H1 (cell line): ENCODE data around the gene PRKAR1B. TPM values are rescaled to one million over a fixed set of nuclear protein-coding genes. Genes with fewer than 3 reads are reported as not detected.

ENCODE experiments used
- CTCF ChIA-PET: fragments of 300-600 bp; sonication (Branson Sonifier 250); formaldehyde crosslinking; loops from one replicate; lab custom pipeline; 2021; ENCODE audit not compliant: partially characterized antibody; lab: Charles Lee
- POLR2A ChIA-PET: fragments of 300-600 bp; sonication (Branson Sonifier 250); formaldehyde crosslinking; loops from one replicate; lab custom pipeline; 2021; ENCODE audit warnings: inconsistent platforms; ENCODE audit not compliant: partially characterized antibody; lab: Charles Lee
- DNase-seq, 2 experiments: peaks; one replicate each; pipeline versions ENCODE4 v3.0.0 to v3.0.0-alpha.2; 2010 to 2022; ENCODE audit warnings: low spot score in 2 of 2, low read depth in 1 of 2, mixed read lengths in 1 of 2
- FAIRE-seq: peaks from 2 replicates; lab custom pipeline; 2011; peaks lifted over from hg19 to GRCh38; lab: Jason Lieb, UNC
- H2AFZ ChIP-seq: 2 replicates; pipeline ENCODE4 v1.8.1; 2012; ENCODE audit warnings: low read length, inconsistent platforms
- H2AK5ac ChIP-seq: 2 replicates; pipeline ENCODE4 v1.6.1; 2013; ENCODE audit warnings: low read depth, low read length
- H2BK120ac ChIP-seq: replicated peaks from 2 replicates; pipeline ENCODE3; 2013; ENCODE audit warnings: low read depth, low read length, inconsistent platforms
- H2BK12ac ChIP-seq: 2 replicates; pipeline ENCODE4 v1.6.1; 2013; ENCODE audit warnings: low read depth, low read length
- H2BK15ac ChIP-seq: 2 replicates; pipeline ENCODE4 v1.6.1; 2013; ENCODE audit warnings: low read length
- H2BK20ac ChIP-seq: 2 replicates; pipeline ENCODE4 v1.6.1; 2013; ENCODE audit warnings: low read length
- H2BK5ac ChIP-seq: 2 replicates; pipeline ENCODE4 v1.6.1; 2013; ENCODE audit warnings: low read depth, low read length
- H3K14ac ChIP-seq: 2 replicates; pipeline ENCODE4 v1.6.1; 2013; ENCODE audit warnings: inconsistent platforms; ENCODE audit not compliant: insufficient read length
- H3K18ac ChIP-seq: 2 replicates; pipeline ENCODE4 v1.6.1; 2013; ENCODE audit warnings: low read length; ENCODE audit errors: extremely low read depth
- H3K23ac ChIP-seq: 2 replicates; pipeline ENCODE4 v1.6.1; 2013; ENCODE audit warnings: inconsistent platforms; ENCODE audit not compliant: insufficient read length
- H3K23me2 ChIP-seq: 2 replicates; pipeline ENCODE4 v1.6.1; 2013; ENCODE audit warnings: low read depth, low read length
- H3K27ac ChIP-seq: 2 replicates; pipeline ENCODE4 v1.6.1; 2011; ENCODE audit warnings: low read depth, low read length, inconsistent platforms
- H3K27me3 ChIP-seq, 4 experiments: replicated peaks in 1 of 4; 1 replicate in 1 of 4; 2 replicates in 3 of 4; pipeline versions ENCODE4 v1.6.1 to v1.8.1; 2011 to 2013; ENCODE audit warnings: low read length in 3 of 4, mild to moderate bottlenecking in 3 of 4, inconsistent platforms in 2 of 4, mixed read lengths in 2 of 4, moderate library complexity in 1 of 4; ENCODE audit not compliant: control insufficient read depth in 3 of 4, insufficient read depth in 3 of 4; ENCODE audit errors: extremely low read depth in 1 of 4
- H3K36me3 ChIP-seq, 4 experiments: 2 replicates each; pipeline versions ENCODE4 v1.6.1 to v1.8.1; 2011 to 2013; ENCODE audit warnings: mild to moderate bottlenecking in 4 of 4, low read length in 3 of 4, moderate library complexity in 2 of 4, control low read depth in 1 of 4, inconsistent platforms in 1 of 4; ENCODE audit not compliant: insufficient read depth in 4 of 4, control insufficient read depth in 2 of 4
- H3K4ac ChIP-seq: replicated peaks from 2 replicates; pipeline ENCODE3; 2013; ENCODE audit warnings: low read length, low read depth, mixed read lengths, inconsistent platforms; ENCODE audit not compliant: insufficient read length
- H3K4me1 ChIP-seq, 4 experiments: replicated peaks in 1 of 4; 1 replicate in 1 of 4; 2 replicates in 3 of 4; pipeline versions ENCODE4 v1.6.1 to v1.8.1; 2011 to 2013; ENCODE audit warnings: low read length in 3 of 4, inconsistent platforms in 2 of 4, mixed read lengths in 1 of 4; ENCODE audit not compliant: insufficient read depth in 4 of 4, control insufficient read depth in 3 of 4
- H3K4me2 ChIP-seq, 2 experiments: 2 replicates each; pipeline versions ENCODE4 v1.6.1 to v1.8.1; 2011 to 2013; ENCODE audit warnings: low read depth in 2 of 2, low read length in 2 of 2, control low read depth in 1 of 2, inconsistent platforms in 1 of 2, mild to moderate bottlenecking in 1 of 2; ENCODE audit not compliant: insufficient read depth in 1 of 2
- H3K4me3 ChIP-seq, 4 experiments: fragments of 200-600, 300-600 bp in 1 of 4; sonication (generic), shearing (Covaris generic), sonication (Bioruptor Twin) in 1 of 4; 2 replicates each; pipeline versions ENCODE4 v1.5.1 to v1.8.1; 2011 to 2016; ENCODE audit warnings: low read length in 4 of 4, low read depth in 3 of 4, control low read depth in 2 of 4, inconsistent platforms in 2 of 4, mild to moderate bottlenecking in 2 of 4, mixed read lengths in 1 of 4, moderate library complexity in 1 of 4; ENCODE audit not compliant: insufficient read depth in 2 of 4; ENCODE audit errors: extremely low read depth in 1 of 4
- H3K56ac ChIP-seq: replicated peaks from 2 replicates; pipeline ENCODE3; 2013; ENCODE audit warnings: low read depth, mild to moderate bottlenecking, mixed read lengths, low read length, inconsistent platforms; ENCODE audit not compliant: insufficient read length
- H3K79me1 ChIP-seq: 2 replicates; pipeline ENCODE4 v1.6.1; 2013; ENCODE audit warnings: low read depth, low read length, control low read depth
- H3K79me2 ChIP-seq, 2 experiments: 2 replicates each; pipeline versions ENCODE4 v1.6.1 to v1.8.1; 2012 to 2013; ENCODE audit warnings: low read length in 2 of 2, mild to moderate bottlenecking in 2 of 2, inconsistent platforms in 1 of 2; ENCODE audit not compliant: insufficient read depth in 2 of 2, control insufficient read depth in 1 of 2
- H3K9ac ChIP-seq, 4 experiments: replicated peaks in 1 of 4; 1 replicate in 1 of 4; 2 replicates in 3 of 4; pipeline versions ENCODE4 v1.6.1 to v1.8.1; 2011 to 2013; ENCODE audit warnings: low read depth in 3 of 4, low read length in 3 of 4, control low read depth in 2 of 4, mild to moderate bottlenecking in 2 of 4, moderate library complexity in 2 of 4, inconsistent platforms in 1 of 4; ENCODE audit errors: extremely low read depth in 1 of 4
- H3K9me3 ChIP-seq, 2 experiments: 2 replicates each; pipeline versions ENCODE4 v1.6.1 to v1.8.1; 2012 to 2013; ENCODE audit warnings: mild to moderate bottlenecking in 2 of 2, moderate library complexity in 2 of 2, control low read depth in 1 of 2, inconsistent platforms in 1 of 2, low read depth in 1 of 2, low read length in 1 of 2, mixed read lengths in 1 of 2; ENCODE audit not compliant: insufficient read depth in 2 of 2
- H4K20me1 ChIP-seq, 2 experiments: replicated peaks in 1 of 2; 2 replicates each; pipeline versions ENCODE3 to v1.8.1; 2011 to 2013; ENCODE audit warnings: inconsistent platforms in 2 of 2, low read length in 2 of 2, mild to moderate bottlenecking in 1 of 2; ENCODE audit not compliant: insufficient read depth in 2 of 2, control insufficient read depth in 1 of 2
- H4K5ac ChIP-seq: 2 replicates; pipeline ENCODE4 v1.6.1; 2013; ENCODE audit warnings: low read length, low read depth, mixed read lengths, inconsistent platforms; ENCODE audit not compliant: insufficient read length
- H4K8ac ChIP-seq: 2 replicates; pipeline ENCODE4 v1.8.0; 2013; ENCODE audit warnings: mild to moderate bottlenecking, moderate library complexity, low read length, inconsistent platforms; ENCODE audit not compliant: insufficient read depth; ENCODE audit errors: extremely low read depth
- H4K91ac ChIP-seq: replicated peaks from 2 replicates; pipeline ENCODE3; 2013; ENCODE audit warnings: low read length, mixed read lengths, inconsistent platforms; ENCODE audit not compliant: insufficient read length
- POLR2AphosphoS5 ChIP-seq: IDR thresholded peaks from 2 replicates; pipeline ENCODE4 v1.6.1; 2011; ENCODE audit warnings: low read depth, low read length
- SP1 ChIP-seq: IDR thresholded peaks from 2 replicates; pipeline ENCODE4 v1.6.1; 2011; ENCODE audit warnings: low read depth, low read length
- WGBS, 2 experiments: shearing (Covaris generic) in 1 of 2; methylation state at CpG; one replicate each; pipeline versions ENCODE4 v1.1.6 to v1.1.7; 2013 to 2015; ENCODE audit warnings: low lambda C conversion rate in 2 of 2, mixed read lengths in 2 of 2, inconsistent platforms in 1 of 2, low coverage in 1 of 2, missing lambda C conversion rate in 1 of 2; ENCODE audit not compliant: insufficient replicate concordance in 2 of 2, insufficient coverage in 1 of 2, insufficient read length in 1 of 2; ENCODE audit errors: extremely low coverage in 1 of 2, missing lambda C conversion rate in 1 of 2; 5-methylcytosine and 5-hydroxymethylcytosine counted together
- polyA plus RNA-seq, 7 experiments: library from polyadenylated mRNA; depleted of rRNA in 3 of 7; stranded (reverse) in 5 of 7; unstranded in 2 of 7; fragments of >200 nt in 5 of 7; fragments of 200-250 nt in 2 of 7; gene quantifications; 1 replicate in 5 of 7; 2 replicates in 1 of 7; 4 replicates in 1 of 7; pipeline versions ENCODE4 v1.2.1 to v1.2.3, GENCODE V29; 2011 to 2013; ENCODE audit warnings: missing spikeins in 2 of 7, mixed read lengths in 2 of 7
- total RNA-seq: library from RNA; stranded (reverse); fragmentation: NEBNext Ultra II Directional; extraction: Animal tissue kit (Norgen Biotek cat#: 25700); gene quantifications from 2 replicates; pipeline ENCODE4 v1.2.1, GENCODE V29; 2021

PRKAR1B gene
- total and polyA plus RNA-seq, 2 of the 8 experiments (the other 6 are each of a cell fraction or from before 2014, with no cell fraction given), result 12.3 to 55.7 TPM

DNA sequence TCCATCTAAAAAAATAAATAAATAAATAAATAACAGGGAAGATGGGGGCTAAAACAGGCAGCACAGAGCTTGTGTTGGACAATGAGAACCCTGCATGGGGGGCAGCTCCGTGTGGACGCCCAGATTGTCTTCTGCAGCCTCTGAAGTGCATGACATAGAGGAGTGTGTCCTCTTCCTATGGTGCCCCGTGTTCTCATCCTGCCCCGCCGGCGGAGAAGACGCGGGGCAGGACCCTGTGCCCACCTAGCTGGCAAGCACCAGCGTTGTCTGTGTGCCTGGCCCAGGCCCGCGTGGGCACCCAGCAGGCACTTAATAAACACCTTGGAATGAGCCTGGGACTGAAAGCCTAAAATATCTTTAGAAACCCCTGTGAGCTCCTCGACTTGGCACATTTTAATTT lies 89.3 kb downstream of the PRKAR1B start:
- POLR2A ChIA-PET, result no interaction called here
- TF ChIP-seq SP1 (no peak), POLR2AphosphoS5 (no peak)

More for the DNA sequence above, 89.3 kb downstream of the PRKAR1B start:
- no peak overlapping the region for H2BK15ac ChIP-seq
- H4K8ac ChIP-seq, result no peak overlapping the region; the same call in 1 of the 2 replicates
- no peak overlapping the region for H3K23ac ChIP-seq
- no peak overlapping the region for H2BK20ac ChIP-seq
- H3K9me3 ChIP-seq, result no peaks in the 10 kb centered on the region
- H3K18ac ChIP-seq, result no peak overlapping the region
- no peak overlapping the region for H3K27ac ChIP-seq
- H3K79me1 ChIP-seq, result no peaks in the 10 kb centered on the region
- H3K14ac ChIP-seq, result no peak overlapping the region
- H2BK12ac ChIP-seq, result no peak overlapping the region
- no peaks in the 10 kb centered on the region for H3K4me1 ChIP-seq
- DNase-seq, result no peak
- no peak overlapping the region for H2AK5ac ChIP-seq
- no peak overlapping the region for H3K4me3 ChIP-seq
- H4K5ac ChIP-seq, result no peak overlapping the region
- H3K4ac ChIP-seq, result no peak overlapping the region
- no peak overlapping the region for H2BK120ac ChIP-seq
- no peak overlapping the region for H3K4me2 ChIP-seq
- peaks cover 0 to 9% of the 10 kb centered on the region in 2 experiments; a peak in 2 of 4 replicates for H3K79me2 ChIP-seq
- H3K27me3 ChIP-seq, result no peaks in the 10 kb centered on the region
- CTCF ChIA-PET, result interaction anchor here (0.9 to 2.7 kb wide), 4 partner anchors 12 to 320 kb away, joined by 3 to 9 read pairs (median 5); no protein-coding TSS in a partner anchor
- no peaks in the 10 kb centered on the region; the same call in 1 of the 2 replicates for H3K23me2 ChIP-seq
- H3K36me3 ChIP-seq, result no peaks in the 10 kb centered on the region
- H2BK5ac ChIP-seq, result no peak overlapping the region
- no peak overlapping the region for H3K9ac ChIP-seq
- 88% methylated on average over 12 of the region's 12 CpGs; no CpG with 5 or more reads in 1 of the 2 experiments for WGBS, 2 experiments
- no peak for FAIRE-seq
- no peak overlapping the region for H2AFZ ChIP-seq
- peaks cover 0 to 3% of the 10 kb centered on the region in 2 experiments for H4K20me1 ChIP-seq
- H3K56ac ChIP-seq, result no peak overlapping the region
- H4K91ac ChIP-seq, result no peak overlapping the region
